ENCODE measurements around the gene IRF5.

- TF ChIP-seq EZH2 (IDR thresholded peaks at IDR 0.05; ENCODE audit: insufficient read depth, low read length) (no peak), CTCF (IDR thresholded peaks at IDR 0.05; ENCODE audit: insufficient read depth, low read depth, low read length) (no peak)
Measured at GRCh38 chr7:128928882-128929788, 8.6 kb upstream of the IRF5 start.
